HepG2 (cell line): ENCODE measurements around the gene PRSS23. TPM values are rescaled to one million over a fixed set of nuclear protein-coding genes. Genes with fewer than 3 reads are reported as not detected.
A peak's percentile ranks its signal among the peaks of the same experiment; 100 is the strongest.

Experiments
- ATF4 ChIP-seq, 2 experiments: fragments of 450-650 bp in 1 of 2; sonication (generic) in 1 of 2; formaldehyde crosslinking; IDR thresholded peaks; 2 replicates each; pipeline versions ENCODE4 v1.5.0 to v1.8.0; 2020 to 2022; ENCODE audit warnings: mild to moderate bottlenecking in 1 of 2, missing genetic modification reagents in 1 of 2
- FOXP1 ChIP-seq, 2 experiments: fragments of 450-650 bp in 1 of 2; IDR thresholded peaks; 2 replicates each; pipeline ENCODE4 v1.6.1; 2017 to 2018; ENCODE audit warnings: antibody characterized with exemption in 1 of 2
- HNF1A ChIP-seq, 2 experiments: sonication (generic) in 1 of 2; formaldehyde crosslinking in 1 of 2; IDR thresholded peaks; 2 replicates each; pipeline versions ENCODE4 v1.4.0 to v1.6.1; 2016 to 2020; ENCODE audit warnings: borderline replicate concordance in 1 of 2, low read depth in 1 of 2, mild to moderate bottlenecking in 1 of 2, missing genetic modification reagents in 1 of 2
- MBNL3 ChIP-seq: fragments of 250-450 bp; sonication (Bioruptor Pico); conservative IDR thresholded peaks from 2 replicates; pipeline ENCODE4 v1.8.0; 2022; ENCODE audit warnings: mild to moderate bottlenecking, inconsistent platforms
- MNT ChIP-seq: fragments of 450-650 bp; IDR thresholded peaks from 2 replicates; pipeline ENCODE4 v1.6.1; 2016
- NFIC ChIP-seq: IDR thresholded peaks from 2 replicates; pipeline ENCODE4 v1.6.1; 2012; ENCODE audit warnings: mild to moderate bottlenecking, low read length, inconsistent platforms
- NR3C1 ChIP-seq: sonication (generic); formaldehyde crosslinking; IDR thresholded peaks from 2 replicates; pipeline ENCODE4 v1.4.0; 2020; ENCODE audit warnings: missing genetic modification reagents
- RAD21 ChIP-seq: fragments of 450-650 bp; formaldehyde crosslinking; IDR thresholded peaks from 2 replicates; pipeline ENCODE4 v1.5.0; 2020; ENCODE audit warnings: mild to moderate bottlenecking
- SIN3B ChIP-seq: fragments of 150-350 bp; IDR thresholded peaks from 2 replicates; pipeline ENCODE4 v1.6.1; 2014; ENCODE audit warnings: low read length
- STAG1 ChIP-seq: sonication (generic); formaldehyde crosslinking; IDR thresholded peaks from 2 replicates; pipeline ENCODE4 v1.4.0; 2020; ENCODE audit warnings: missing genetic modification reagents
- TBP ChIP-seq: sonication (generic); formaldehyde crosslinking; IDR thresholded peaks from 2 replicates; pipeline ENCODE4 v1.5.0; 2020; ENCODE audit warnings: missing genetic modification reagents
- TEAD3 ChIP-seq: optimal IDR thresholded peaks from 2 replicates; pipeline ENCODE3; 2016; ENCODE audit warnings: borderline replicate concordance
- ZBTB37 ChIP-seq: sonication (generic); formaldehyde crosslinking; IDR thresholded peaks from 2 replicates; pipeline ENCODE4 v1.4.0; 2020; ENCODE audit warnings: mild to moderate bottlenecking, missing genetic modification reagents
- ZNF678 ChIP-seq: sonication (generic); formaldehyde crosslinking; IDR thresholded peaks from 2 replicates; pipeline ENCODE4 v1.4.0; 2020; ENCODE audit warnings: mild to moderate bottlenecking, missing genetic modification reagents
- ZNF691 ChIP-seq: sonication (generic); formaldehyde crosslinking; IDR thresholded peaks from 2 replicates; pipeline ENCODE4 v1.4.0; 2020; ENCODE audit warnings: missing genetic modification reagents, low read depth, mild to moderate bottlenecking, borderline replicate concordance
- ZNF770 ChIP-seq: sonication (generic); formaldehyde crosslinking; IDR thresholded peaks from 2 replicates; pipeline ENCODE4 v1.5.0; 2020; ENCODE audit warnings: mild to moderate bottlenecking, missing genetic modification reagents
- ZNF850 ChIP-seq: sonication (generic); formaldehyde crosslinking; conservative IDR thresholded peaks from 2 replicates; pipeline ENCODE4 v1.9.0; 2021; ENCODE audit warnings: mild to moderate bottlenecking, missing genetic modification reagents
- polyA plus RNA-seq, 8 experiments: library from polyadenylated mRNA; depleted of rRNA in 3 of 8; stranded (reverse) in 7 of 8; unstranded in 1 of 8; fragments of >200 nt; fragmentation: Illumina TruSeq in 4 of 8; extraction: Trizol in 4 of 8; gene quantifications; 2 replicates each; pipeline versions ENCODE4 v1.2.1 to v1.2.3, GENCODE V29; 2011 to 2016; ENCODE audit warnings: low read depth in 4 of 8, missing spikeins in 1 of 8, mixed read lengths in 1 of 8; ENCODE audit not compliant: insufficient read depth in 1 of 8
- total RNA-seq, 5 experiments: library from RNA; depleted of rRNA; stranded (reverse); fragments of >200 nt; fragmentation: Illumina TruSeq; extraction: Trizol; gene quantifications; 2 replicates each; pipeline ENCODE4 v1.2.3, GENCODE V29; 2016; ENCODE audit warnings: low read depth in 1 of 5

PRSS23 gene
- total and polyA plus RNA-seq, 2 of the 13 experiments (the other 11 are each of a cell fraction or from before 2014, with no cell fraction given): 0.20 to 0.30 TPM

GRCh38 chr11:86818462-86819192 is 18.3 kb downstream of the PRSS23 start (continued):
- TF ChIP-seq HNF1A (IDR thresholded peaks at IDR 0.05; ENCODE audit: low read depth) (no peak), HNF1A (CRISPR knock-in tag; IDR thresholded peaks at IDR 0.05; ENCODE audit: borderline replicate concordance) (no peak), ATF4 (CRISPR knock-in tag; IDR thresholded peaks at IDR 0.05) (no peak), ZNF678 (CRISPR knock-in tag) (no peak), ZNF770 (CRISPR knock-in tag) (no peak), FOXP1 (IDR thresholded peaks at IDR 0.05) (no peak), FOXP1 (CRISPR knock-in tag; IDR thresholded peaks at IDR 0.05) (no peak), TBP (no peak), NR3C1 (no peak), SIN3B (no peak), ZBTB37 (CRISPR knock-in tag) (no peak), MBNL3 (no peak), TEAD3 (CRISPR knock-in tag) (no peak), RAD21 (CRISPR knock-in tag) (peak; percentile 30; the same call in 1 of the 2 replicates), NFIC (no peak), ZNF850 (CRISPR knock-in tag) (no peak), ZNF691 (no peak), MNT (no peak), STAG1 (peak; percentile 84)
